Gastrocnemius medialis (tissue), 4 donors: ENCODE results near the gene FAM72A. TPM values are rescaled to one million over a fixed set of nuclear protein-coding genes. Genes with fewer than 3 reads are reported as not detected.
"Not testable (repeated sequence)": the region's sequence is repeated elsewhere in the genome, so short reads cannot be mapped to it uniquely, and the experiment has no call there.

Experiments
- ATAC-seq, 2 donors: fragments of 150-250 bp; one replicate each; pipeline ENCODE4 v1.9.1; 2016
- DNase-seq, 2 donors: peaks; one replicate each; pipeline ENCODE4 v3.0.0-alpha.2; 2019
- H3K27ac ChIP-seq, 4 donors: fragments of 200-600 bp; sonication (generic); 1 replicate in 1 of 4; 2 replicates in 3 of 4; pipeline ENCODE4 v1.5.1; 2016 to 2018; ENCODE audit warnings: mild to moderate bottlenecking in 2 of 4, moderate library complexity in 1 of 4
- H3K27me3 ChIP-seq, 3 donors: fragments of 200-600 bp; sonication (generic) in 2 of 3; 1 replicate in 1 of 3; 2 replicates in 2 of 3; pipeline versions ENCODE4 v1.5.1 to v1.6.0; 2016 to 2019; ENCODE audit warnings: mild to moderate bottlenecking in 1 of 3, moderate library complexity in 1 of 3
- H3K36me3 ChIP-seq, 2 donors: fragments of 200-600 bp; sonication (generic) in 1 of 2; one replicate each; pipeline ENCODE4 v1.5.1; 2017 to 2018
- H3K4me1 ChIP-seq, 2 donors: fragments of 200-600 bp; sonication (generic) in 1 of 2; one replicate each; pipeline ENCODE4 v1.5.1; 2016 to 2017; ENCODE audit warnings: mild to moderate bottlenecking in 2 of 2
- H3K4me3 ChIP-seq, 4 donors: fragments of 200-600 bp; sonication (generic) in 3 of 4; 1 replicate in 1 of 4; 2 replicates in 3 of 4; pipeline ENCODE4 v1.5.1; 2016 to 2019; ENCODE audit warnings: mild to moderate bottlenecking in 2 of 4
- H3K9me3 ChIP-seq, 3 donors: fragments of 200-600 bp; sonication (generic) in 2 of 3; 1 replicate in 1 of 3; 2 replicates in 2 of 3; pipeline ENCODE4 v1.5.1; 2016 to 2019
- CTCF ChIP-seq, 5 experiments: fragments of 450-650 bp in 3 of 5; fragments of 200-600 bp in 2 of 5; sonication (generic) in 2 of 5; IDR thresholded peaks in 4 of 5; conservative IDR thresholded peaks in 1 of 5; 1 replicate in 4 of 5; 2 replicates in 1 of 5; pipeline ENCODE4 v1.5.1; 2016 to 2019; ENCODE audit warnings: antibody characterized with exemption in 5 of 5, mild to moderate bottlenecking in 3 of 5, moderate library complexity in 3 of 5
- in situ Hi-C, 4 donors: fragments of 200-750 bp; cut with MboI; loops; one replicate each; pipeline versions ENCODE4 v1.15.0 to v1.8.0; 2017; ENCODE audit warnings: low sequenced_read_pairs in 4 of 4
- intact Hi-C: fragments of 100-400 bp; cut with DNase I; formaldehyde crosslinking; loops from one replicate; pipeline ENCODE4 v1.15.1; 2023; ENCODE audit warnings: low total_unique reads
- total RNA-seq, 4 donors: library from RNA; depleted of rRNA; stranded (reverse); fragments of >200 nt; gene quantifications; one replicate each; pipeline versions ENCODE4 v1.1.0 to v1.2.3, GENCODE V29; 2016

FAM72A gene
- total RNA-seq, 4 donors from 2014 or later, result 0.20 to 0.85 TPM; not detected in 2

GRCh38 chr1:206178061-206178989 lies 24.3 kb downstream of the FAM72A start:
- H3K36me3 ChIP-seq, DNase-seq, ATAC-seq, H3K9me3 ChIP-seq, in situ Hi-C loops, H3K4me3 ChIP-seq, H3K4me1 ChIP-seq, intact Hi-C loops, H3K27ac ChIP-seq, H3K27me3 ChIP-seq: not testable (repeated sequence)

GRCh38 chr1:206176114-206176502 lies 26.5 kb downstream of the FAM72A start:
- H3K36me3 ChIP-seq, H3K27me3 ChIP-seq, H3K4me3 ChIP-seq, intact Hi-C loops, H3K27ac ChIP-seq, H3K9me3 ChIP-seq, H3K4me1 ChIP-seq, in situ Hi-C loops: not testable (repeated sequence)
- ATAC-seq (peak in 1 of 2 donors; percentile 57), DNase-seq (peak in 1 of 2 donors; percentile 19)

- ATAC-seq, result peak; percentile 63 to 77
- H3K9me3 ChIP-seq, intact Hi-C loops, H3K36me3 ChIP-seq, H3K27me3 ChIP-seq, H3K4me3 ChIP-seq, DNase-seq, H3K27ac ChIP-seq, in situ Hi-C loops, H3K4me1 ChIP-seq: not testable (repeated sequence)
Observed at GRCh38 chr1:206175459-206176113, 27.1 kb downstream of the FAM72A start.

GRCh38 chr1:206174182-206174868 lies 28.3 kb downstream of the FAM72A start:
- in situ Hi-C loops, H3K9me3 ChIP-seq, H3K4me3 ChIP-seq, H3K36me3 ChIP-seq, H3K4me1 ChIP-seq, H3K27me3 ChIP-seq, H3K27ac ChIP-seq, intact Hi-C loops: not testable (repeated sequence)
- TF ChIP-seq CTCF (IDR thresholded peaks at IDR 0.05 in 4 of 5, conservative IDR thresholded peaks at IDR 0.05 in 1 of 5), result peak in 1 of 5 experiments; percentile 15
- DNase-seq, result peak; percentile 2 to 21
- peak; percentile 60 to 68 for ATAC-seq

- H3K27ac ChIP-seq, H3K4me1 ChIP-seq, H3K9me3 ChIP-seq, H3K36me3 ChIP-seq, H3K4me3 ChIP-seq, DNase-seq, H3K27me3 ChIP-seq, ATAC-seq, in situ Hi-C loops, intact Hi-C loops: not testable (repeated sequence)
Observed at GRCh38 chr1:206173110-206173719, 29.4 kb downstream of the FAM72A start.

DNA sequence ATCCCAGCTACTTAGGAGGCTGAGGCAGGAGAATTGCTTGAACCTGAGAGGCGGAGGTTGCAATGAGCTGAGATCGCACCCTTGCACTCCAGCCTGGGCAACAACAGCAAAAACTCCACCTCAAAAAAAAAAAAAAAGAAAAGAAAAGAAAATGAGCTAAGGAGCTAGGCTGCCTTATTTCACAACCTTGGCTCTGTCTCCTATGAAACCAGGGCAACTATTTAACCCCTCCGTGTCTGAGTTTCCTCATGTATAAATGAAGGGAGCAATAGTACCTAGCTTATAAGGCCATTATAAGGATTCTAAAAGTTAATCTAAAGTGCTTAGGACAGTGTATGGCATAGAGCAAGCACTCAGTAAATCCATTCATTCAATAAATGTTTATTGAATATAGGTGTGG lies 32.8 kb downstream of the FAM72A start:
- H3K4me3 ChIP-seq, DNase-seq, ATAC-seq, H3K27ac ChIP-seq, H3K27me3 ChIP-seq, intact Hi-C loops, H3K9me3 ChIP-seq, H3K36me3 ChIP-seq, in situ Hi-C loops, H3K4me1 ChIP-seq: not testable (repeated sequence)
